IMR-90 (cell line): ENCODE measurements around the gene AKAP12. TPM values are rescaled to one million over a fixed set of nuclear protein-coding genes. Genes with fewer than 3 reads are reported as not detected.

Source experiments
- ATAC-seq: fragments of 200-7000 bp; cut with Tn5 transposase; 2 replicates; pipeline ENCODE4 v1.9.1; 2020; ENCODE audit warnings: low read depth, mild to moderate bottlenecking, moderate library complexity
- BruUV-seq: library from RNA; stranded (reverse); fragments of 400-500 nt; replicated peaks from 2 replicates; lab custom pipeline; 2021; lab: Mats Ljungman, UMichigan
- CTCF ChIA-PET: fragments of 300-600 bp; formaldehyde crosslinking; extraction: SDS; loops from one replicate; lab custom pipeline; 2021; ENCODE audit warnings: antibody characterized with exemption; lab: Yijun Ruan, JAX
- POLR2A ChIA-PET: fragments of 300-600 bp; sonication (Branson Sonifier 250); formaldehyde crosslinking; loops from one replicate; lab custom pipeline; 2022; ENCODE audit warnings: antibody characterized with exemption; ENCODE audit not compliant: unreplicated experiment; lab: Charles Lee
- DNase-seq: peaks from one replicate; pipeline ENCODE4 v3.0.0; 2013
- H2AFZ ChIP-seq: replicated peaks from 2 replicates; pipeline ENCODE3; 2013; ENCODE audit warnings: low read length, mild to moderate bottlenecking; ENCODE audit not compliant: poor library complexity
- H2AK5ac ChIP-seq: 2 replicates; pipeline ENCODE4 v1.6.1; 2013; ENCODE audit warnings: low read depth, low read length, inconsistent platforms
- H2AK9ac ChIP-seq: replicated peaks from 2 replicates; pipeline ENCODE3; 2013; ENCODE audit warnings: mild to moderate bottlenecking, low read depth, low read length, moderate library complexity; ENCODE audit not compliant: poor library complexity
- H2BK120ac ChIP-seq: 2 replicates; pipeline ENCODE4 v1.6.1; 2013; ENCODE audit warnings: low read depth, low read length, inconsistent platforms
- H2BK15ac ChIP-seq: 3 replicates; pipeline ENCODE4 v1.6.1; 2013; ENCODE audit warnings: low read depth, low read length, inconsistent platforms
- H2BK20ac ChIP-seq: 2 replicates; pipeline ENCODE4 v1.6.1; 2013; ENCODE audit warnings: low read depth, mild to moderate bottlenecking, inconsistent platforms, low read length, moderate library complexity
- H2BK5ac ChIP-seq: 2 replicates; pipeline ENCODE4 v1.6.1; 2013; ENCODE audit warnings: mild to moderate bottlenecking, low read depth, low read length, inconsistent platforms; ENCODE audit not compliant: poor library complexity, severe bottlenecking
- H3K14ac ChIP-seq: replicated peaks from 2 replicates; pipeline ENCODE4 v1.6.1; 2013; ENCODE audit warnings: low read depth, low read length, inconsistent platforms
- H3K18ac ChIP-seq: 2 replicates; pipeline ENCODE4 v1.6.1; 2013; ENCODE audit warnings: low read depth, low read length, control low read depth
- H3K23ac ChIP-seq: 2 replicates; pipeline ENCODE4 v1.6.1; 2013; ENCODE audit warnings: low read depth, low read length, inconsistent platforms
- H3K27ac ChIP-seq: 2 replicates; pipeline ENCODE4 v1.5.1; 2013; ENCODE audit warnings: mild to moderate bottlenecking, control low read depth, low read length; ENCODE audit not compliant: insufficient read depth
- H3K27me3 ChIP-seq: 2 replicates; pipeline ENCODE4 v1.6.1; 2013; ENCODE audit warnings: low read length; ENCODE audit not compliant: control insufficient read depth, insufficient read depth
- H3K36me3 ChIP-seq: 2 replicates; pipeline ENCODE4 v1.6.1; 2013; ENCODE audit warnings: low read length, mixed read lengths; ENCODE audit not compliant: control insufficient read depth, insufficient read depth
- H3K4ac ChIP-seq: 2 replicates; pipeline ENCODE4 v1.6.1; 2013; ENCODE audit warnings: low read depth, low read length, inconsistent platforms
- H3K4me1 ChIP-seq: 2 replicates; pipeline ENCODE4 v1.6.1; 2013; ENCODE audit warnings: low read length, mixed read lengths; ENCODE audit not compliant: control insufficient read depth, insufficient read depth
- H3K4me2 ChIP-seq: 2 replicates; pipeline ENCODE4 v1.6.1; 2013; ENCODE audit warnings: low read depth, mild to moderate bottlenecking, control low read depth, low read length, moderate library complexity
- H3K4me3 ChIP-seq: 2 replicates; pipeline ENCODE4 v1.5.1; 2013; ENCODE audit warnings: low read depth, mild to moderate bottlenecking, control low read depth, low read length, moderate library complexity; ENCODE audit not compliant: insufficient read depth
- H3K56ac ChIP-seq: 2 replicates; pipeline ENCODE4 v1.6.1; 2013; ENCODE audit warnings: low read length, inconsistent platforms; ENCODE audit not compliant: insufficient read depth; ENCODE audit errors: extremely low read depth
- H3K79me1 ChIP-seq, 2 experiments: 2 replicates each; pipeline ENCODE4 v1.6.1; 2013; ENCODE audit warnings: low read length in 2 of 2, inconsistent platforms in 1 of 2, low read depth in 1 of 2
- H3K9ac ChIP-seq: 2 replicates; pipeline ENCODE4 v1.6.1; 2013; ENCODE audit warnings: low read depth, low read length, control low read depth
- H3K9me1 ChIP-seq: 2 replicates; pipeline ENCODE4 v1.6.1; 2013; ENCODE audit warnings: low read length, inconsistent platforms; ENCODE audit not compliant: insufficient read depth
- H3K9me3 ChIP-seq: 2 replicates; pipeline ENCODE4 v1.6.1; 2013; ENCODE audit warnings: low read length; ENCODE audit not compliant: control insufficient read depth, insufficient read depth
- H4K20me1 ChIP-seq: 2 replicates; pipeline ENCODE4 v1.6.1; 2013; ENCODE audit warnings: low read length, inconsistent platforms; ENCODE audit not compliant: insufficient read depth
- H4K5ac ChIP-seq: 2 replicates; pipeline ENCODE4 v1.6.1; 2013; ENCODE audit warnings: mild to moderate bottlenecking, low read depth, low read length, control low read depth
- H4K8ac ChIP-seq, 2 experiments: 2 replicates each; pipeline ENCODE4 v1.6.1; 2013; ENCODE audit warnings: low read depth in 2 of 2, low read length in 2 of 2, control low read depth in 1 of 2, inconsistent platforms in 1 of 2
- H4K91ac ChIP-seq: 2 replicates; pipeline ENCODE4 v1.6.1; 2013; ENCODE audit warnings: low read depth, low read length, inconsistent platforms; ENCODE audit not compliant: insufficient read depth
- CEBPB ChIP-seq: IDR thresholded peaks from 2 replicates; pipeline ENCODE4 v1.6.1; 2012; ENCODE audit warnings: low read depth, low read length, improper control_type of control experiment
- SMC3 ChIP-seq: fragments of 150-350 bp; IDR thresholded peaks from 2 replicates; pipeline ENCODE4 v1.6.1; 2016; ENCODE audit warnings: low read depth, mild to moderate bottlenecking, antibody characterized with exemption, low read length, moderate library complexity
- WGBS, 2 experiments: methylation state at CpG; one replicate each; pipeline versions ENCODE4 v1.1.5 to v1.1.7; 2013; ENCODE audit warnings: missing lambda C conversion rate in 2 of 2; ENCODE audit not compliant: insufficient read length in 1 of 2; ENCODE audit errors: extremely low coverage in 2 of 2; 5-methylcytosine and 5-hydroxymethylcytosine counted together
- dilution Hi-C: fragments of 300-500 bp; cut with HindIII; formaldehyde crosslinking; loops from one replicate; pipeline ENCODE4 v1.14.3; 2018; ENCODE audit warnings: low sequenced_read_pairs; ENCODE audit not compliant: unreplicated experiment
- in situ Hi-C: fragments of 300-500 bp; cut with MboI; formaldehyde crosslinking; loops from 3 replicates; pipeline ENCODE4 v1.14.3; 2019; ENCODE audit warnings: low sequenced_read_pairs, inconsistent platforms, mixed read lengths
- intact Hi-C: fragments of 100-400 bp; cut with micrococcal nuclease; formaldehyde crosslinking; loops from 2 replicates; pipeline ENCODE4 v1.10.0; 2022
- polyA plus RNA-seq, 3 experiments: library from polyadenylated mRNA; depleted of rRNA; stranded (reverse); fragments of >200 nt; gene quantifications; 2 replicates each; pipeline ENCODE4 v1.2.3, GENCODE V29; 2012; ENCODE audit warnings: low replicate concordance in 1 of 3
- total RNA-seq: library from RNA; depleted of rRNA; stranded (reverse); fragments of >200 nt; gene quantifications from 2 replicates; pipeline ENCODE4 v1.2.3, GENCODE V29; 2012

Gene AKAP12
- total and polyA plus RNA-seq, 2 of the 4 experiments (the other 2 are of a cell fraction): 56.0 to 118 TPM

GRCh38 chr6:151196555-151196954, 43.2 kb upstream of the AKAP12 start:
- H4K20me1 ChIP-seq: no peaks in the 10 kb centered on the region
- H3K9me3 ChIP-seq: peaks cover 2% of the 10 kb centered on the region; the same call in 1 of the 2 replicates
- H3K27ac ChIP-seq: peak overlapping the region; percentile 72; the same call in 1 of the 2 replicates
- no peak overlapping the region; the same call in 1 of the 2 replicates for H4K5ac ChIP-seq
- H3K36me3 ChIP-seq: no peaks in the 10 kb centered on the region
- dilution Hi-C loops (no loop called here), in situ Hi-C loops (no loop called here), intact Hi-C loops (no loop called here)
- H3K79me1 ChIP-seq: no peaks in the 10 kb centered on the region
- no TSS peak for BruUV-seq
- no peak overlapping the region for H2AK9ac ChIP-seq
- no peak overlapping the region; the same call in 1 of the 2 replicates for H3K18ac ChIP-seq
- TF ChIP-seq SMC3 (no peak), CEBPB (peak; percentile 75)
- H3K4me3 ChIP-seq: no peak overlapping the region
- CTCF ChIA-PET: no interaction called here
- H3K14ac ChIP-seq: no peak overlapping the region
- H3K4me1 ChIP-seq: peaks cover 7% of the 10 kb centered on the region; the same call in 1 of the 2 replicates
- no peak overlapping the region; the same call in 1 of the 2 replicates for H3K4me2 ChIP-seq
- POLR2A ChIA-PET: no interaction called here
- H2BK120ac ChIP-seq: no peak overlapping the region; the same call in 1 of the 2 replicates
- no peak overlapping the region for H2BK15ac ChIP-seq
- no peak overlapping the region for H4K91ac ChIP-seq
- H2BK20ac ChIP-seq: no peak overlapping the region
- peak; percentile 66 for DNase-seq
- peak; percentile 65 for ATAC-seq
- no peaks in the 10 kb centered on the region; the same call in 1 of the 2 replicates for H3K27me3 ChIP-seq
- no peak overlapping the region for H3K4ac ChIP-seq
- 0% methylated on average over 1 of the region's 1 CpG; no CpG with 5 or more reads in 1 of the 2 experiments for WGBS, 2 experiments
- no peak overlapping the region for H2AK5ac ChIP-seq
- H2BK5ac ChIP-seq: no peak overlapping the region
- H2AFZ ChIP-seq: no peak overlapping the region
- no peaks in the 10 kb centered on the region for H3K9me1 ChIP-seq
- 0 out of 4 replicates have a peak overlapping the region, but pooled peaks of 1 of the 2 experiments have one; percentile 19 for H4K8ac ChIP-seq
- no peak overlapping the region for H3K56ac ChIP-seq
- H3K23ac ChIP-seq: no peak overlapping the region
- H3K9ac ChIP-seq: no peak overlapping the region
